A549 (cell line): ENCODE data around the gene WASF3. TPM values are rescaled to one million over a fixed set of nuclear protein-coding genes. Genes with fewer than 3 reads are reported as not detected.

Source experiments
- ATAC-seq, 2 experiments: fragments of 200-7000 bp in 1 of 2; fragments of >200 bp in 1 of 2; cut with Nextera tagmentation in 1 of 2; cut with Tn5 transposase in 1 of 2; 3 replicates each; pipeline versions ENCODE4 v1.8.0 to v1.9.1; 2018 to 2020; ENCODE audit warnings: mild to moderate bottlenecking in 1 of 2, moderate library complexity in 1 of 2
- CTCF ChIA-PET: fragments of 300-600 bp; sonication (Branson Sonifier 250); formaldehyde crosslinking; extraction: SDS; loops from one replicate; lab custom pipeline; 2021; ENCODE audit warnings: antibody characterized with exemption, inconsistent platforms; lab: Yijun Ruan, JAX
- POLR2A ChIA-PET: fragments of 350-600 bp; formaldehyde crosslinking; extraction: SDS; loops from one replicate; lab custom pipeline; 2021; ENCODE audit warnings: antibody characterized with exemption, inconsistent platforms; lab: Yijun Ruan, JAX
- DNase-seq, 2 experiments: peaks; one replicate each; pipeline versions ENCODE4 v3.0.0 to v3.0.0-alpha.2; 2011 to 2016; ENCODE audit warnings: low read depth in 1 of 2, low spot score in 1 of 2
- FAIRE-seq: peaks from 2 replicates; lab custom pipeline; 2011; peaks lifted over from hg19 to GRCh38; lab: Jason Lieb, UNC
- H3K27ac ChIP-seq, 2 experiments: fragments of >200 bp; sonication (Bioruptor Twin); formaldehyde crosslinking; 3 replicates each; pipeline ENCODE4 v1.5.1; 2016 to 2017
- H3K4me1 ChIP-seq: fragments of >200 bp; sonication (Bioruptor Twin); formaldehyde crosslinking; 3 replicates; pipeline ENCODE4 v1.6.1; 2016
- H3K4me2 ChIP-seq: fragments of >200 bp; sonication (Bioruptor Twin); formaldehyde crosslinking; 3 replicates; pipeline ENCODE4 v1.6.1; 2016
- H3K4me3 ChIP-seq: fragments of >200 bp; sonication (Bioruptor Twin); formaldehyde crosslinking; 3 replicates; pipeline ENCODE4 v1.5.1; 2016
- H3K9me3 ChIP-seq: fragments of >200 bp; sonication (Bioruptor Twin); formaldehyde crosslinking; 3 replicates; pipeline ENCODE4 v1.6.1; 2016
- CBX2 ChIP-seq: fragments of 200-600 bp; sonication (generic); IDR thresholded peaks from 2 replicates; pipeline ENCODE4 v1.6.1; 2016; ENCODE audit warnings: low read depth, mild to moderate bottlenecking, borderline replicate concordance
- CBX8 ChIP-seq: fragments of 200-600 bp; sonication (generic); IDR thresholded peaks from 2 replicates; pipeline ENCODE4 v1.6.1; 2016
- CEBPB ChIP-seq, 2 experiments: fragments of >200 bp in 1 of 2; sonication (Bioruptor Twin) in 1 of 2; formaldehyde crosslinking in 1 of 2; IDR thresholded peaks; 2 replicates each; pipeline ENCODE4 v1.6.1; 2012 to 2016
- CHD2 ChIP-seq: fragments of 150-350 bp; IDR thresholded peaks from 2 replicates; pipeline ENCODE4 v1.6.1; 2014; ENCODE audit warnings: low read length; ENCODE audit not compliant: partially characterized antibody
- ESRRA ChIP-seq: fragments of 150-350 bp; IDR thresholded peaks from 2 replicates; pipeline ENCODE4 v1.6.1; 2014; ENCODE audit warnings: mild to moderate bottlenecking, low read length, borderline replicate concordance
- FOSL2 ChIP-seq, 2 experiments: fragments of 450-650 bp in 1 of 2; fragments of >200 bp in 1 of 2; sonication (Bioruptor Twin) in 1 of 2; formaldehyde crosslinking; IDR thresholded peaks; 2 replicates each; pipeline versions ENCODE4 v1.5.0 to v1.6.1; 2016 to 2020; ENCODE audit warnings: mild to moderate bottlenecking in 1 of 2, moderate library complexity in 1 of 2
- KDM5A ChIP-seq: fragments of 200-600 bp; sonication (generic); IDR thresholded peaks from 2 replicates; pipeline ENCODE4 v1.6.1; 2016; ENCODE audit warnings: antibody characterized with exemption, mild to moderate bottlenecking
- RAD21 ChIP-seq, 2 experiments: fragments of >200 bp in 1 of 2; sonication (Bioruptor Twin) in 1 of 2; formaldehyde crosslinking in 1 of 2; IDR thresholded peaks in 1 of 2; conservative IDR thresholded peaks in 1 of 2; 2 replicates in 1 of 2; 3 replicates in 1 of 2; pipeline ENCODE4 v1.6.1; 2012 to 2018; ENCODE audit warnings: inconsistent platforms in 1 of 2
- RCOR1 ChIP-seq: fragments of 150-350 bp; IDR thresholded peaks from 2 replicates; pipeline ENCODE4 v1.6.1; 2014; ENCODE audit warnings: antibody characterized with exemption, low read length, low read depth
- RFX5 ChIP-seq: fragments of 450-650 bp; IDR thresholded peaks from 2 replicates; pipeline ENCODE4 v1.7.1; 2014; ENCODE audit warnings: antibody characterized with exemption, mild to moderate bottlenecking, moderate library complexity
- SREBF2 ChIP-seq: fragments of 450-650 bp; IDR thresholded peaks from 2 replicates; pipeline ENCODE4 v1.6.1; 2014; ENCODE audit warnings: mild to moderate bottlenecking, moderate library complexity
- TFCP2L1 ChIP-seq: fragments of 250-450 bp; sonication (Bioruptor Pico); IDR thresholded peaks from 2 replicates; pipeline ENCODE4 v1.5.0; 2021; ENCODE audit warnings: mild to moderate bottlenecking
- TP53 ChIP-seq: fragments of 250-450 bp; sonication (Bioruptor Pico); IDR thresholded peaks from 2 replicates; pipeline ENCODE4 v1.5.0; 2021; ENCODE audit warnings: mild to moderate bottlenecking, moderate library complexity
- ZC3H11A ChIP-seq: fragments of 450-650 bp; IDR thresholded peaks from 2 replicates; pipeline ENCODE4 v1.6.1; 2014; ENCODE audit warnings: antibody characterized with exemption, mild to moderate bottlenecking
- ZSCAN20 ChIP-seq: fragments of 250-450 bp; sonication (Bioruptor Pico); IDR thresholded peaks from 2 replicates; pipeline ENCODE4 v1.8.0; 2022; ENCODE audit warnings: mild to moderate bottlenecking, moderate library complexity
- WGBS: methylation state at CpG from one replicate; pipeline ENCODE4 v1.1.6; 2017; ENCODE audit errors: missing lambda C conversion rate; 5-methylcytosine and 5-hydroxymethylcytosine counted together
- polyA plus RNA-seq, 4 experiments: library from polyadenylated mRNA; depleted of rRNA in 3 of 4; stranded (reverse); fragments of >200 nt; fragmentation: RNase III in 1 of 4; extraction: RNeasy Plus Mini Kit Qiagen cat#74134 plus additional on column Dnase treatment in 1 of 4; gene quantifications; 2 replicates in 3 of 4; 3 replicates in 1 of 4; pipeline ENCODE4 v1.2.3, GENCODE V29; 2011 to 2017
- TF ChIP-seq, protein P1 (sequence below): IDR thresholded peaks from 2 replicates; pipeline ENCODE4 v1.6.1; 2012
- TF ChIP-seq, protein P2 (sequence below): IDR thresholded peaks from 2 replicates; pipeline ENCODE4 v1.6.1; 2012
- TF ChIP-seq, protein P3 (sequence below): fragments of 250-450 bp; sonication (Bioruptor Pico); IDR thresholded peaks from 2 replicates; pipeline ENCODE4 v1.5.0; 2021; ENCODE audit warnings: mild to moderate bottlenecking, moderate library complexity, borderline replicate concordance
- TF ChIP-seq, protein P4 (sequence below): fragments of 450-650 bp; IDR thresholded peaks from 2 replicates; pipeline ENCODE4 v1.6.1; 2014; ENCODE audit warnings: antibody characterized with exemption
- TF ChIP-seq, protein P5 (sequence below): fragments of >200 bp; sonication (Bioruptor Twin); formaldehyde crosslinking; IDR thresholded peaks from 3 replicates; pipeline ENCODE4 v1.5.1; 2016
- TF ChIP-seq, protein P6 (sequence below): fragments of 250-450 bp; sonication (Bioruptor Pico); IDR thresholded peaks from 2 replicates; pipeline ENCODE4 v1.5.0; 2020; ENCODE audit warnings: low read depth, mild to moderate bottlenecking, moderate library complexity
- TF ChIP-seq, protein P7 (sequence below): IDR thresholded peaks from 2 replicates; pipeline ENCODE4 v1.6.1; 2012; ENCODE audit warnings: low read depth, borderline replicate concordance

The WASF3 gene
- polyA plus RNA-seq, 2 of the 4 experiments (the other 2 are of a cell fraction): 0.09 to 0.56 TPM

DNA sequence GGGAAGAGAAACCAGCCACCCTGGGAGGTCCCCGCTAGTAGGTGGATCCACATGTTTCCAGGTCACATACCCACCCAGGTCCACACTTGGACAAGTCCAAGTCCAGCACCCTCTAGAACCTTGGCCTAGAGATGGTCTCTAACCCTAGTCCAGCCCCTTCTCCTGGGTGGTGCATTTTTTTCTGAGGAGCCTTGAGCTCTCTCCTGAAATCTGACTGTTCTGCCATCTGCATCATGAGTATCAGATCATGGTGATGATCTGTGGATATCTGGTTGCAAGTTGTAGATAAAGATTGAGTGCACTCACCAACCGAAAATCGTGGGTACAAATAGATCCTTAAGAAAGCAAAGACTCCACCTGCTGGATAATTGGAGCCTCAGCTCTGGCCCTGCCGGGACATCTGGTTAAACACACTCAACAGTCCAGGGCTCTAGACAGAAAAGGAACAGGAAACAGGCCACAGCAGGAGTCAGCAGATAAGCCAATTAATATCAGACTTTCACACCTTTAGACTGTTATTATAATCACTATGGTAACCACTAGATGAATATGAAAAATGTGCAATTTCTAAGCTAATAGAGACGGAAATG, 162.0 kb downstream of the WASF3 start:
- no peak for DNase-seq
- POLR2A ChIA-PET: no interaction called here
- TF ChIP-seq CHD2 (no peak), SREBF2 (no peak), RAD21 (conservative IDR thresholded peaks at IDR 0.05 in 1 of 2, IDR thresholded peaks at IDR 0.05 in 1 of 2) (no peak), CBX2 (no peak), TP53 (CRISPR knock-in tag) (no peak), RFX5 (no peak), RCOR1 (no peak), ESRRA (no peak), CEBPB (IDR thresholded peaks at IDR 0.05) (no peak)
- TF ChIP-seq, protein P1, sequence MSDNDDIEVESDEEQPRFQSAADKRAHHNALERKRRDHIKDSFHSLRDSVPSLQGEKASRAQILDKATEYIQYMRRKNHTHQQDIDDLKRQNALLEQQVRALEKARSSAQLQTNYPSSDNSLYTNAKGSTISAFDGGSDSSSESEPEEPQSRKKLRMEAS: no peak
- TF ChIP-seq, protein P2, sequence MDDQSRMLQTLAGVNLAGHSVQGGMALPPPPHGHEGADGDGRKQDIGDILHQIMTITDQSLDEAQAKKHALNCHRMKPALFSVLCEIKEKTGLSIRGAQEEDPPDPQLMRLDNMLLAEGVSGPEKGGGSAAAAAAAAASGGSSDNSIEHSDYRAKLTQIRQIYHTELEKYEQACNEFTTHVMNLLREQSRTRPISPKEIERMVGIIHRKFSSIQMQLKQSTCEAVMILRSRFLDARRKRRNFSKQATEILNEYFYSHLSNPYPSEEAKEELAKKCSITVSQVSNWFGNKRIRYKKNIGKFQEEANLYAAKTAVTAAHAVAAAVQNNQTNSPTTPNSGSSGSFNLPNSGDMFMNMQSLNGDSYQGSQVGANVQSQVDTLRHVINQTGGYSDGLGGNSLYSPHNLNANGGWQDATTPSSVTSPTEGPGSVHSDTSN: no peak
- TF ChIP-seq, protein P3, sequence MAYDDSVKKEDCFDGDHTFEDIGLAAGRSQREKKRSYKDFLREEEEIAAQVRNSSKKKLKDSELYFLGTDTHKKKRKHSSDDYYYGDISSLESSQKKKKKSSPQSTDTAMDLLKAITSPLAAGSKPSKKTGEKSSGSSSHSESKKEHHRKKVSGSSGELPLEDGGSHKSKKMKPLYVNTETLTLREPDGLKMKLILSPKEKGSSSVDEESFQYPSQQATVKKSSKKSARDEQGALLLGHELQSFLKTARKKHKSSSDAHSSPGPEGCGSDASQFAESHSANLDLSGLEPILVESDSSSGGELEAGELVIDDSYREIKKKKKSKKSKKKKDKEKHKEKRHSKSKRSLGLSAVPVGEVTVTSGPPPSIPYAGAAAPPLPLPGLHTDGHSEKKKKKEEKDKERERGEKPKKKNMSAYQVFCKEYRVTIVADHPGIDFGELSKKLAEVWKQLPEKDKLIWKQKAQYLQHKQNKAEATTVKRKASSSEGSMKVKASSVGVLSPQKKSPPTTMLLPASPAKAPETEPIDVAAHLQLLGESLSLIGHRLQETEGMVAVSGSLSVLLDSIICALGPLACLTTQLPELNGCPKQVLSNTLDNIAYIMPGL (CRISPR knock-in tag): no peak
- TF ChIP-seq, protein P4, sequence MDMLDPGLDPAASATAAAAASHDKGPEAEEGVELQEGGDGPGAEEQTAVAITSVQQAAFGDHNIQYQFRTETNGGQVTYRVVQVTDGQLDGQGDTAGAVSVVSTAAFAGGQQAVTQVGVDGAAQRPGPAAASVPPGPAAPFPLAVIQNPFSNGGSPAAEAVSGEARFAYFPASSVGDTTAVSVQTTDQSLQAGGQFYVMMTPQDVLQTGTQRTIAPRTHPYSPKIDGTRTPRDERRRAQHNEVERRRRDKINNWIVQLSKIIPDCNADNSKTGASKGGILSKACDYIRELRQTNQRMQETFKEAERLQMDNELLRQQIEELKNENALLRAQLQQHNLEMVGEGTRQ: no peak
- TF ChIP-seq, all 56 proteins: peak for 0
- H3K4me3 ChIP-seq: no peak overlapping the region
- H3K4me2 ChIP-seq: no peak overlapping the region
- FAIRE-seq: no peak
- CTCF ChIA-PET: interaction anchor here (0.8 to 4.7 kb wide), 2 partner anchors 12 to 14 kb away, joined by 3 to 15 read pairs; no protein-coding TSS in a partner anchor
- 0% methylated on average over 3 of the region's 5 CpGs for WGBS
- no peaks in the 10 kb centered on the region for H3K4me1 ChIP-seq
- H3K27ac ChIP-seq: no peak overlapping the region
- H3K9me3 ChIP-seq: no peaks in the 10 kb centered on the region
- no peak; a peak in 1 of 6 replicates for ATAC-seq

DNA sequence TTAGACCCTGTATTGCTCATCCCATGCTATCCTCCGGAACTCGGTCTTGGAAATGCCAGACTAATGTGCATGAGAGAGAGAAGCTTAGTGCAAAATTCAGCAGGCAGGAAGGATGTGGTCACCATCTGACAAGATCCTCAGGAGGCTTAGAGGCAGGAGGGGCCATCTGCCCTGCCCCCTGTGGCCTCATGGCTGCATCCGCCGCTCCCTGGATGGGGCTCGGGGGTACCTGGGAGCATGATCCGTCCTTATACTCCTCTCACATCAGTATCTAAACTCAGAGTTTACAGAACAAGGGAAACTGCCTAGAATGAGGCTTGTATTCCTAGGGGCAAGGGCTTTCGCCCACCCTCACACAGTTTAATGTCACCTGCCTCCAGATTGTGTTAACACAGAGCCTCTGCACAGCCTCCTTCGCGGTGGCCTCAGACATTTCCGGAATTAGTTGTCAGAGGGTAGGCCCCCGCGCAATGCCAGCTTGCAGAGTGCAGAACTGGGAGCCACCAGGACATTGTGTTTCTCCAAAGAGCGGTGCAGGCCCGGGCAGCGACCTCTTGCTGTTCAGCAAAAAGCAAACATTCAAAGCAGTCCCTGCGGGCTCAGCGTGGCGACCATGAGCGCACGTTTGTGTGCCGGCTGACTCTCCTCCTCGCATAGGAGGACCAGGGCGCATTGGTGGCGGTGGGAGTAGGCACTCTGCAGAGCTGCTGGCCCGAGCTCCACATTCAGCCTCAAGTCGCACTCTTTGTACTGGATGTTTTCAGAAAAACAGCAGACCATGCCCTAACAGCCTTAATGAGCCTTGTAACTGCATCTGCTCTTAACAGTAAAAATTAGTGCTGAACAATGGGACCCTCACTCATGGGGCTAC, 164.0 kb downstream of the WASF3 start:
- DNase-seq (peak in 1 of 2 experiments; percentile 1), FAIRE-seq (no peak), ATAC-seq (no peak; a peak in 1 of 6 replicates)
- ChIA-PET POLR2A (no interaction called here), CTCF (interaction anchor here (4.7 kb wide), 1 partner anchor 14 kb away, joined by 15 read pairs; no protein-coding TSS in a partner anchor)
- Histone ChIP-seq H3K4me2 (no peak overlapping the region), H3K27ac (no peak overlapping the region), H3K4me3 (no peak overlapping the region), H3K9me3 (no peaks in the 10 kb centered on the region), H3K4me1 (no peaks in the 10 kb centered on the region)
- 35% methylated on average over 20 of the region's 26 CpGs for WGBS
- TF ChIP-seq TFCP2L1 (CRISPR knock-in tag) (no peak), FOSL2 (IDR thresholded peaks at IDR 0.05) (no peak), FOSL2 (CRISPR knock-in tag; IDR thresholded peaks at IDR 0.05) (no peak), CBX8 (no peak), KDM5A (no peak), ZSCAN20 (CRISPR knock-in tag) (no peak), ZC3H11A (no peak)
- TF ChIP-seq, protein P5, sequence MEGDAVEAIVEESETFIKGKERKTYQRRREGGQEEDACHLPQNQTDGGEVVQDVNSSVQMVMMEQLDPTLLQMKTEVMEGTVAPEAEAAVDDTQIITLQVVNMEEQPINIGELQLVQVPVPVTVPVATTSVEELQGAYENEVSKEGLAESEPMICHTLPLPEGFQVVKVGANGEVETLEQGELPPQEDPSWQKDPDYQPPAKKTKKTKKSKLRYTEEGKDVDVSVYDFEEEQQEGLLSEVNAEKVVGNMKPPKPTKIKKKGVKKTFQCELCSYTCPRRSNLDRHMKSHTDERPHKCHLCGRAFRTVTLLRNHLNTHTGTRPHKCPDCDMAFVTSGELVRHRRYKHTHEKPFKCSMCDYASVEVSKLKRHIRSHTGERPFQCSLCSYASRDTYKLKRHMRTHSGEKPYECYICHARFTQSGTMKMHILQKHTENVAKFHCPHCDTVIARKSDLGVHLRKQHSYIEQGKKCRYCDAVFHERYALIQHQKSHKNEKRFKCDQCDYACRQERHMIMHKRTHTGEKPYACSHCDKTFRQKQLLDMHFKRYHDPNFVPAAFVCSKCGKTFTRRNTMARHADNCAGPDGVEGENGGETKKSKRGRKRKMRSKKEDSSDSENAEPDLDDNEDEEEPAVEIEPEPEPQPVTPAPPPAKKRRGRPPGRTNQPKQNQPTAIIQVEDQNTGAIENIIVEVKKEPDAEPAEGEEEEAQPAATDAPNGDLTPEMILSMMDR: no peak
- TF ChIP-seq, protein P6, sequence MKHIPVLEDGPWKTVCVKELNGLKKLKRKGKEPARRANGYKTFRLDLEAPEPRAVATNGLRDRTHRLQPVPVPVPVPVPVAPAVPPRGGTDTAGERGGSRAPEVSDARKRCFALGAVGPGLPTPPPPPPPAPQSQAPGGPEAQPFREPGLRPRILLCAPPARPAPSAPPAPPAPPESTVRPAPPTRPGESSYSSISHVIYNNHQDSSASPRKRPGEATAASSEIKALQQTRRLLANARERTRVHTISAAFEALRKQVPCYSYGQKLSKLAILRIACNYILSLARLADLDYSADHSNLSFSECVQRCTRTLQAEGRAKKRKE (CRISPR knock-in tag): no peak
- TF ChIP-seq, protein P4: no peak
- TF ChIP-seq, protein P7, sequence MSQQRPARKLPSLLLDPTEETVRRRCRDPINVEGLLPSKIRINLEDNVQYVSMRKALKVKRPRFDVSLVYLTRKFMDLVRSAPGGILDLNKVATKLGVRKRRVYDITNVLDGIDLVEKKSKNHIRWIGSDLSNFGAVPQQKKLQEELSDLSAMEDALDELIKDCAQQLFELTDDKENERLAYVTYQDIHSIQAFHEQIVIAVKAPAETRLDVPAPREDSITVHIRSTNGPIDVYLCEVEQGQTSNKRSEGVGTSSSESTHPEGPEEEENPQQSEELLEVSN: no peak
- TF ChIP-seq, all 56 proteins: peak for 0
